KMS-11 (cell line): ENCODE data around the gene ETV3.

Experiments
- H2AFZ ChIP-seq: fragments of 200-600 bp; sonication (generic); 2 replicates; pipeline ENCODE4 v1.6.1; 2016; ENCODE audit warnings: antibody characterized with exemption, mixed run types, low read depth
- H3K27ac ChIP-seq: fragments of 200-600 bp; sonication (generic); 2 replicates; pipeline ENCODE4 v1.6.1; 2016; ENCODE audit warnings: mild to moderate bottlenecking, mixed run types
- H3K27me3 ChIP-seq: fragments of 200-600 bp; sonication (generic); 2 replicates; pipeline ENCODE4 v1.6.1; 2017; ENCODE audit warnings: mild to moderate bottlenecking, low read depth, mixed run types, moderate library complexity; ENCODE audit not compliant: insufficient read depth
- H3K36me3 ChIP-seq: fragments of 200-600 bp; sonication (generic); 2 replicates; pipeline ENCODE4 v1.6.1; 2017; ENCODE audit warnings: mild to moderate bottlenecking, mixed run types; ENCODE audit not compliant: insufficient read depth
- H3K4me1 ChIP-seq: fragments of 200-600 bp; sonication (generic); 2 replicates; pipeline ENCODE4 v1.6.1; 2016; ENCODE audit warnings: mild to moderate bottlenecking, low read depth, mixed run types; ENCODE audit not compliant: poor library complexity, severe bottlenecking
- H3K4me2 ChIP-seq: fragments of 200-600 bp; sonication (generic); 2 replicates; pipeline ENCODE4 v1.7.0; 2016; ENCODE audit warnings: mild to moderate bottlenecking, mixed run types
- H3K4me3 ChIP-seq: fragments of 200-600 bp; sonication (generic); IDR thresholded peaks from 2 replicates; pipeline ENCODE4 v1.6.1; 2017; ENCODE audit warnings: low read depth, low read length, mixed read lengths; ENCODE audit not compliant: insufficient read depth
- H3K79me2 ChIP-seq: fragments of 200-600 bp; sonication (generic); 2 replicates; pipeline ENCODE4 v1.6.1; 2016; ENCODE audit warnings: low read depth, mixed run types; ENCODE audit not compliant: insufficient read depth
- H3K9ac ChIP-seq: fragments of 200-600 bp; sonication (generic); 2 replicates; pipeline ENCODE4 v1.6.1; 2016; ENCODE audit warnings: mild to moderate bottlenecking, mixed run types
- H4K20me1 ChIP-seq: fragments of 200-600 bp; sonication (generic); 2 replicates; pipeline ENCODE4 v1.6.1; 2016; ENCODE audit warnings: mild to moderate bottlenecking, mixed run types; ENCODE audit not compliant: insufficient read depth
- TF ChIP-seq, protein P1 (sequence below): fragments of 200-600 bp; sonication (generic); conservative IDR thresholded peaks from 2 replicates; pipeline ENCODE4 v1.6.1; 2017; ENCODE audit warnings: low read depth, mild to moderate bottlenecking, antibody characterized with exemption, low read length, moderate library complexity, mixed read lengths

ETV3 gene

GRCh38 chr1:157166590-157166989 is 28.4 kb upstream of the ETV3 start:
- TF ChIP-seq, protein P1, sequence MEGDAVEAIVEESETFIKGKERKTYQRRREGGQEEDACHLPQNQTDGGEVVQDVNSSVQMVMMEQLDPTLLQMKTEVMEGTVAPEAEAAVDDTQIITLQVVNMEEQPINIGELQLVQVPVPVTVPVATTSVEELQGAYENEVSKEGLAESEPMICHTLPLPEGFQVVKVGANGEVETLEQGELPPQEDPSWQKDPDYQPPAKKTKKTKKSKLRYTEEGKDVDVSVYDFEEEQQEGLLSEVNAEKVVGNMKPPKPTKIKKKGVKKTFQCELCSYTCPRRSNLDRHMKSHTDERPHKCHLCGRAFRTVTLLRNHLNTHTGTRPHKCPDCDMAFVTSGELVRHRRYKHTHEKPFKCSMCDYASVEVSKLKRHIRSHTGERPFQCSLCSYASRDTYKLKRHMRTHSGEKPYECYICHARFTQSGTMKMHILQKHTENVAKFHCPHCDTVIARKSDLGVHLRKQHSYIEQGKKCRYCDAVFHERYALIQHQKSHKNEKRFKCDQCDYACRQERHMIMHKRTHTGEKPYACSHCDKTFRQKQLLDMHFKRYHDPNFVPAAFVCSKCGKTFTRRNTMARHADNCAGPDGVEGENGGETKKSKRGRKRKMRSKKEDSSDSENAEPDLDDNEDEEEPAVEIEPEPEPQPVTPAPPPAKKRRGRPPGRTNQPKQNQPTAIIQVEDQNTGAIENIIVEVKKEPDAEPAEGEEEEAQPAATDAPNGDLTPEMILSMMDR: no peak
- Histone ChIP-seq H3K4me1 (peaks cover 13% of the 10 kb centered on the region), H3K4me3 (no peak overlapping the region), H2AFZ (no peak overlapping the region), H4K20me1 (no peaks in the 10 kb centered on the region), H3K27me3 (no peaks in the 10 kb centered on the region), H3K36me3 (no peaks in the 10 kb centered on the region), H3K4me2 (no peak overlapping the region), H3K27ac (no peak overlapping the region), H3K79me2 (no peaks in the 10 kb centered on the region), H3K9ac (no peak overlapping the region)

GRCh38 chr1:157163273-157164127 is 25.3 kb upstream of the ETV3 start:
- Histone ChIP-seq H2AFZ (peak overlapping the region; percentile 55), H3K4me2 (peak overlapping the region; percentile 38), H3K27ac (no peak overlapping the region), H3K27me3 (no peaks in the 10 kb centered on the region), H4K20me1 (no peaks in the 10 kb centered on the region), H3K4me1 (peaks cover 4% of the 10 kb centered on the region), H3K79me2 (no peaks in the 10 kb centered on the region), H3K4me3 (peak overlapping the region; percentile 43), H3K9ac (no peak overlapping the region), H3K36me3 (no peaks in the 10 kb centered on the region)
- TF ChIP-seq, protein P1: peak; percentile 100

GRCh38 chr1:157162345-157162744 is 24.1 kb upstream of the ETV3 start:
- H4K20me1 ChIP-seq: no peaks in the 10 kb centered on the region
- H3K36me3 ChIP-seq: no peaks in the 10 kb centered on the region
- peaks cover 4% of the 10 kb centered on the region for H3K4me1 ChIP-seq
- TF ChIP-seq, protein P1: no peak
- H3K4me2 ChIP-seq: no peak overlapping the region
- H3K9ac ChIP-seq: no peak overlapping the region
- no peak overlapping the region for H2AFZ ChIP-seq
- no peaks in the 10 kb centered on the region; the same call in 1 of the 2 replicates for H3K27me3 ChIP-seq
- no peaks in the 10 kb centered on the region for H3K79me2 ChIP-seq
- no peak overlapping the region for H3K4me3 ChIP-seq
- no peak overlapping the region for H3K27ac ChIP-seq

- Histone ChIP-seq H3K79me2 (no peaks in the 10 kb centered on the region), H3K4me3 (no peak overlapping the region), H3K36me3 (no peaks in the 10 kb centered on the region), H4K20me1 (no peaks in the 10 kb centered on the region), H3K27ac (no peak overlapping the region), H3K4me1 (peaks cover 4% of the 10 kb centered on the region), H3K4me2 (no peak overlapping the region), H2AFZ (no peak overlapping the region), H3K27me3 (peaks cover 2% of the 10 kb centered on the region; the same call in 1 of the 2 replicates), H3K9ac (no peak overlapping the region)
- TF ChIP-seq, protein P1: no peak
These were observed 23.7 kb upstream of the ETV3 start for GRCh38 chr1:157161901-157162300.
